Measurements from ENCODE around the gene CAMSAP1.

DNA sequence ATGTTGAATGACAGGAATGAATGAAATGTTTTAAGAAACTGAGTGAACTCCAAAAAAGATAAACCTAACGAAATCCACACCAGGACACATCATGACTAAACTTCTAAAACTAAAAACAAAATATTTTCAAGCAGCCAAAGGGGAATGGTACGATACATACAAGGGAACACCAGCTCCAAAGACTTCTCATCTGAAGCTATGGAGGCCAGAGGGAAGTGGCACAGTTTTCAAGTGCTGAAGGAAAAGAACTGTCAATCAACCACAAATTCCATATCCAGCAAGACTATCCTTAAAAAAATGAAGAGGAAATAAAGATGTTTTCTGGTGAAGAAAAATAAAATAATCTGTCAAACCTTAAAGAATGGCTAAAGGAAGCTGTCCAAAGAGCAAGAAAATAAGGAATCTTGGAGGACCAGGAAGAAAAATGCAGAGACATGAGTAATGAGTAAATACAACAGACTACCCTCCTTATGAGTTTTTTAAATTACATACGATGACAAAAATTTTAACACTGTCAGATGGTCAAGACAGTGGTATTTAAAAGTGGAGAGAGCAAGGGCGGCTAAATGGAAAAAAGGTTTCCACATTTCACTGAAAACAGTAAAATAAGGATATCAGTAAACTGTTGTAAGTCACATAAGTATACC, 12.0 kb downstream of the CAMSAP1 start:
- TF ChIP-seq CTCF (IDR thresholded peaks at IDR 0.05) (no peak), EZH2 (IDR thresholded peaks at IDR 0.05; ENCODE audit: borderline replicate concordance, insufficient read depth, low read depth, low read length, poor library complexity, severe bottlenecking) (no peak)
